OCI-LY3 (cell line): ENCODE results near the gene MACROD2.

ENCODE experiments used
- H2AFZ ChIP-seq: fragments of 200-600, 300-600 bp; shearing (Covaris generic); 2 replicates; pipeline ENCODE4 v1.6.0; 2014; ENCODE audit warnings: antibody characterized with exemption, low read depth, low read length
- H3K27ac ChIP-seq: fragments of 200-600, 300-600 bp; sonication (generic); 2 replicates; pipeline ENCODE4 v1.5.1; 2014; ENCODE audit warnings: mild to moderate bottlenecking, low read length, moderate library complexity, mixed read lengths
- H3K27me3 ChIP-seq: fragments of 200-600, 300-600 bp; sonication (generic); 2 replicates; pipeline ENCODE4 v1.6.1; 2014; ENCODE audit warnings: low read depth, low read length, mixed read lengths
- H3K36me3 ChIP-seq: fragments of 200-600, 300-600 bp; sonication (generic); replicated peaks from 2 replicates; pipeline ENCODE3; 2014; ENCODE audit warnings: low read depth, low read length, mixed read lengths
- H3K4me1 ChIP-seq: fragments of 300-600, 200-600 bp; sonication (generic); 2 replicates; pipeline ENCODE4 v1.6.1; 2014; ENCODE audit warnings: low read length, mixed read lengths
- H3K4me2 ChIP-seq: fragments of 200-600, 300-600 bp; sonication (generic); 2 replicates; pipeline ENCODE4 v1.6.1; 2014; ENCODE audit warnings: low read length, mixed read lengths
- H3K4me3 ChIP-seq: fragments of 300-600, 200-600 bp; sonication (generic); 2 replicates; pipeline ENCODE4 v1.5.1; 2014; ENCODE audit warnings: antibody characterized with exemption, mild to moderate bottlenecking, low read length, moderate library complexity
- H3K79me2 ChIP-seq: fragments of 300-600, 200-600 bp; shearing (Covaris generic); 2 replicates; pipeline ENCODE4 v1.6.1; 2014; ENCODE audit warnings: mild to moderate bottlenecking, low read length, mixed read lengths
- H3K9ac ChIP-seq: fragments of 300-600, 200-600 bp; shearing (Covaris generic); 2 replicates; pipeline ENCODE4 v1.6.0; 2014; ENCODE audit warnings: mild to moderate bottlenecking, low read length, moderate library complexity
- H3K9me3 ChIP-seq: fragments of 200-600, 300-600 bp; shearing (Covaris generic); 2 replicates; pipeline ENCODE4 v1.6.1; 2014; ENCODE audit warnings: low read length, mixed read lengths; ENCODE audit not compliant: insufficient read depth
- H4K20me1 ChIP-seq: fragments of 200-600, 300-600 bp; sonication (generic); 2 replicates; pipeline ENCODE4 v1.6.1; 2016; ENCODE audit warnings: low read length, mixed read lengths; ENCODE audit not compliant: insufficient read depth
- CTCF ChIP-seq: fragments of 200-600, 300-600 bp; sonication (generic); IDR thresholded peaks from 2 replicates; pipeline ENCODE4 v1.5.1; 2014; ENCODE audit warnings: antibody characterized with exemption, low read length, low read depth
- EZH2phosphoT487 ChIP-seq: fragments of 200-600 bp; shearing (Covaris generic); IDR thresholded peaks from 2 replicates; pipeline ENCODE4 v1.6.1; 2018; ENCODE audit warnings: antibody characterized with exemption, mixed run types, low read depth

Gene MACROD2

GRCh38 chr20:14009208-14009607 is 13.9 kb downstream of the MACROD2 start:
- Histone ChIP-seq H3K27me3 (no peaks in the 10 kb centered on the region; the same call in 1 of the 2 replicates), H3K4me2 (no peak overlapping the region), H3K4me1 (no peaks in the 10 kb centered on the region), H3K9ac (no peak overlapping the region), H3K79me2 (no peaks in the 10 kb centered on the region), H2AFZ (no peak overlapping the region), H3K9me3 (no peaks in the 10 kb centered on the region), H3K36me3 (no peaks in the 10 kb centered on the region), H4K20me1 (no peaks in the 10 kb centered on the region), H3K4me3 (no peak overlapping the region), H3K27ac (no peak overlapping the region)
- TF ChIP-seq CTCF (no peak), EZH2phosphoT487 (no peak)

GRCh38 chr20:14012671-14013070 is 17.4 kb downstream of the MACROD2 start:
- H3K9ac ChIP-seq: no peak overlapping the region
- H2AFZ ChIP-seq: no peak overlapping the region
- H3K4me1 ChIP-seq: no peaks in the 10 kb centered on the region
- H3K4me2 ChIP-seq: no peak overlapping the region
- peaks cover 10% of the 10 kb centered on the region; the same call in 1 of the 2 replicates for H3K27me3 ChIP-seq
- no peaks in the 10 kb centered on the region for H4K20me1 ChIP-seq
- H3K4me3 ChIP-seq: no peak overlapping the region
- no peaks in the 10 kb centered on the region for H3K36me3 ChIP-seq
- peaks cover 3% of the 10 kb centered on the region; the same call in 1 of the 2 replicates for H3K9me3 ChIP-seq
- TF ChIP-seq CTCF (no peak), EZH2phosphoT487 (no peak)
- no peak overlapping the region for H3K27ac ChIP-seq
- H3K79me2 ChIP-seq: no peaks in the 10 kb centered on the region

- Histone ChIP-seq H2AFZ (no peak overlapping the region), H3K4me3 (no peak overlapping the region), H3K27ac (no peak overlapping the region), H3K9ac (no peak overlapping the region), H3K36me3 (no peaks in the 10 kb centered on the region), H3K27me3 (peaks cover 2% of the 10 kb centered on the region; the same call in 1 of the 2 replicates), H3K4me1 (no peaks in the 10 kb centered on the region), H3K79me2 (no peaks in the 10 kb centered on the region), H4K20me1 (no peaks in the 10 kb centered on the region), H3K9me3 (no peaks in the 10 kb centered on the region), H3K4me2 (no peak overlapping the region)
- TF ChIP-seq EZH2phosphoT487 (no peak), CTCF (no peak)
These were observed 35.7 kb downstream of the MACROD2 start for GRCh38 chr20:14030991-14031390.

- TF ChIP-seq CTCF (no peak), EZH2phosphoT487 (no peak)
- peaks cover 2% of the 10 kb centered on the region; the same call in 1 of the 2 replicates for H3K27me3 ChIP-seq
- H4K20me1 ChIP-seq: no peaks in the 10 kb centered on the region
- H2AFZ ChIP-seq: no peak overlapping the region
- H3K4me3 ChIP-seq: no peak overlapping the region
- H3K27ac ChIP-seq: no peak overlapping the region
- no peaks in the 10 kb centered on the region for H3K4me1 ChIP-seq
- no peak overlapping the region for H3K9ac ChIP-seq
- H3K4me2 ChIP-seq: no peak overlapping the region
- H3K36me3 ChIP-seq: no peaks in the 10 kb centered on the region
- no peaks in the 10 kb centered on the region for H3K9me3 ChIP-seq
- H3K79me2 ChIP-seq: no peaks in the 10 kb centered on the region
These were observed 38.0 kb downstream of the MACROD2 start for GRCh38 chr20:14033310-14033709.
